IMR-90 (cell line): ENCODE results near the gene KRT39. TPM values are rescaled to one million over a fixed set of nuclear protein-coding genes. Genes with fewer than 3 reads are reported as not detected.

Experiments
- ATAC-seq: fragments of 200-7000 bp; cut with Tn5 transposase; 2 replicates; pipeline ENCODE4 v1.9.1; 2020; ENCODE audit warnings: low read depth, mild to moderate bottlenecking, moderate library complexity
- BruUV-seq: library from RNA; stranded (reverse); fragments of 400-500 nt; replicated peaks from 2 replicates; lab custom pipeline; 2021; lab: Mats Ljungman, UMichigan
- CTCF ChIA-PET: fragments of 300-600 bp; formaldehyde crosslinking; extraction: SDS; loops from one replicate; lab custom pipeline; 2021; ENCODE audit warnings: antibody characterized with exemption; lab: Yijun Ruan, JAX
- POLR2A ChIA-PET: fragments of 300-600 bp; sonication (Branson Sonifier 250); formaldehyde crosslinking; loops from one replicate; lab custom pipeline; 2022; ENCODE audit warnings: antibody characterized with exemption; ENCODE audit not compliant: unreplicated experiment; lab: Charles Lee
- DNase-seq: peaks from one replicate; pipeline ENCODE4 v3.0.0; 2013
- H2AFZ ChIP-seq: replicated peaks from 2 replicates; pipeline ENCODE3; 2013; ENCODE audit warnings: low read length, mild to moderate bottlenecking; ENCODE audit not compliant: poor library complexity
- H2AK5ac ChIP-seq: 2 replicates; pipeline ENCODE4 v1.6.1; 2013; ENCODE audit warnings: low read depth, low read length, inconsistent platforms
- H2AK9ac ChIP-seq: replicated peaks from 2 replicates; pipeline ENCODE3; 2013; ENCODE audit warnings: mild to moderate bottlenecking, low read depth, low read length, moderate library complexity; ENCODE audit not compliant: poor library complexity
- H2BK120ac ChIP-seq: 2 replicates; pipeline ENCODE4 v1.6.1; 2013; ENCODE audit warnings: low read depth, low read length, inconsistent platforms
- H2BK15ac ChIP-seq: 3 replicates; pipeline ENCODE4 v1.6.1; 2013; ENCODE audit warnings: low read depth, low read length, inconsistent platforms
- H2BK20ac ChIP-seq: 2 replicates; pipeline ENCODE4 v1.6.1; 2013; ENCODE audit warnings: low read depth, mild to moderate bottlenecking, inconsistent platforms, low read length, moderate library complexity
- H2BK5ac ChIP-seq: 2 replicates; pipeline ENCODE4 v1.6.1; 2013; ENCODE audit warnings: mild to moderate bottlenecking, low read depth, low read length, inconsistent platforms; ENCODE audit not compliant: poor library complexity, severe bottlenecking
- H3K14ac ChIP-seq: replicated peaks from 2 replicates; pipeline ENCODE4 v1.6.1; 2013; ENCODE audit warnings: low read depth, low read length, inconsistent platforms
- H3K18ac ChIP-seq: 2 replicates; pipeline ENCODE4 v1.6.1; 2013; ENCODE audit warnings: low read depth, low read length, control low read depth
- H3K23ac ChIP-seq: 2 replicates; pipeline ENCODE4 v1.6.1; 2013; ENCODE audit warnings: low read depth, low read length, inconsistent platforms
- H3K27ac ChIP-seq: 2 replicates; pipeline ENCODE4 v1.5.1; 2013; ENCODE audit warnings: mild to moderate bottlenecking, control low read depth, low read length; ENCODE audit not compliant: insufficient read depth
- H3K27me3 ChIP-seq: 2 replicates; pipeline ENCODE4 v1.6.1; 2013; ENCODE audit warnings: low read length; ENCODE audit not compliant: control insufficient read depth, insufficient read depth
- H3K36me3 ChIP-seq: 2 replicates; pipeline ENCODE4 v1.6.1; 2013; ENCODE audit warnings: low read length, mixed read lengths; ENCODE audit not compliant: control insufficient read depth, insufficient read depth
- H3K4ac ChIP-seq: 2 replicates; pipeline ENCODE4 v1.6.1; 2013; ENCODE audit warnings: low read depth, low read length, inconsistent platforms
- H3K4me1 ChIP-seq: 2 replicates; pipeline ENCODE4 v1.6.1; 2013; ENCODE audit warnings: low read length, mixed read lengths; ENCODE audit not compliant: control insufficient read depth, insufficient read depth
- H3K4me2 ChIP-seq: 2 replicates; pipeline ENCODE4 v1.6.1; 2013; ENCODE audit warnings: low read depth, mild to moderate bottlenecking, control low read depth, low read length, moderate library complexity
- H3K4me3 ChIP-seq: 2 replicates; pipeline ENCODE4 v1.5.1; 2013; ENCODE audit warnings: low read depth, mild to moderate bottlenecking, control low read depth, low read length, moderate library complexity; ENCODE audit not compliant: insufficient read depth
- H3K56ac ChIP-seq: 2 replicates; pipeline ENCODE4 v1.6.1; 2013; ENCODE audit warnings: low read length, inconsistent platforms; ENCODE audit not compliant: insufficient read depth; ENCODE audit errors: extremely low read depth
- H3K79me1 ChIP-seq, 2 experiments: 2 replicates each; pipeline ENCODE4 v1.6.1; 2013; ENCODE audit warnings: low read length in 2 of 2, inconsistent platforms in 1 of 2, low read depth in 1 of 2
- H3K9ac ChIP-seq: 2 replicates; pipeline ENCODE4 v1.6.1; 2013; ENCODE audit warnings: low read depth, low read length, control low read depth
- H3K9me1 ChIP-seq: 2 replicates; pipeline ENCODE4 v1.6.1; 2013; ENCODE audit warnings: low read length, inconsistent platforms; ENCODE audit not compliant: insufficient read depth
- H3K9me3 ChIP-seq: 2 replicates; pipeline ENCODE4 v1.6.1; 2013; ENCODE audit warnings: low read length; ENCODE audit not compliant: control insufficient read depth, insufficient read depth
- H4K20me1 ChIP-seq: 2 replicates; pipeline ENCODE4 v1.6.1; 2013; ENCODE audit warnings: low read length, inconsistent platforms; ENCODE audit not compliant: insufficient read depth
- H4K5ac ChIP-seq: 2 replicates; pipeline ENCODE4 v1.6.1; 2013; ENCODE audit warnings: mild to moderate bottlenecking, low read depth, low read length, control low read depth
- H4K8ac ChIP-seq, 2 experiments: 2 replicates each; pipeline ENCODE4 v1.6.1; 2013; ENCODE audit warnings: low read depth in 2 of 2, low read length in 2 of 2, control low read depth in 1 of 2, inconsistent platforms in 1 of 2
- H4K91ac ChIP-seq: 2 replicates; pipeline ENCODE4 v1.6.1; 2013; ENCODE audit warnings: low read depth, low read length, inconsistent platforms; ENCODE audit not compliant: insufficient read depth
- USF2 ChIP-seq: fragments of 150-350 bp; IDR thresholded peaks from 2 replicates; pipeline ENCODE4 v1.6.1; 2017; ENCODE audit warnings: mild to moderate bottlenecking, antibody characterized with exemption, low read length, low read depth
- WGBS, 2 experiments: methylation state at CpG; one replicate each; pipeline versions ENCODE4 v1.1.5 to v1.1.7; 2013; ENCODE audit warnings: missing lambda C conversion rate in 2 of 2; ENCODE audit not compliant: insufficient read length in 1 of 2; ENCODE audit errors: extremely low coverage in 2 of 2; 5-methylcytosine and 5-hydroxymethylcytosine counted together
- dilution Hi-C: fragments of 300-500 bp; cut with HindIII; formaldehyde crosslinking; loops from one replicate; pipeline ENCODE4 v1.14.3; 2018; ENCODE audit warnings: low sequenced_read_pairs; ENCODE audit not compliant: unreplicated experiment
- in situ Hi-C: fragments of 300-500 bp; cut with MboI; formaldehyde crosslinking; loops from 3 replicates; pipeline ENCODE4 v1.14.3; 2019; ENCODE audit warnings: low sequenced_read_pairs, inconsistent platforms, mixed read lengths
- intact Hi-C: fragments of 100-400 bp; cut with micrococcal nuclease; formaldehyde crosslinking; loops from 2 replicates; pipeline ENCODE4 v1.10.0; 2022
- polyA plus RNA-seq, 3 experiments: library from polyadenylated mRNA; depleted of rRNA; stranded (reverse); fragments of >200 nt; gene quantifications; 2 replicates each; pipeline ENCODE4 v1.2.3, GENCODE V29; 2012; ENCODE audit warnings: low replicate concordance in 1 of 3
- total RNA-seq: library from RNA; depleted of rRNA; stranded (reverse); fragments of >200 nt; gene quantifications from 2 replicates; pipeline ENCODE4 v1.2.3, GENCODE V29; 2012

Gene KRT39
- total and polyA plus RNA-seq, 2 of the 4 experiments (the other 2 are of a cell fraction), result 0.15 TPM; not detected in 1

GRCh38 chr17:40938981-40939380, 27.8 kb downstream of the KRT39 start:
- Histone ChIP-seq H3K9ac (no peak overlapping the region), H4K8ac (no peak overlapping the region), H2AK5ac (no peak overlapping the region), H4K91ac (no peak overlapping the region), H3K14ac (0 out of 2 replicates have a peak overlapping the region, but pooled peaks have one; percentile 37), H3K56ac (no peak overlapping the region), H2AK9ac (no peak overlapping the region), H2AFZ (no peak overlapping the region), H3K27me3 (no peaks in the 10 kb centered on the region), H3K36me3 (no peaks in the 10 kb centered on the region), H3K23ac (no peak overlapping the region), H2BK20ac (no peak overlapping the region), H3K4me2 (no peak overlapping the region), H3K4me1 (peaks cover 2% of the 10 kb centered on the region; the same call in 1 of the 2 replicates), H3K9me1 (no peaks in the 10 kb centered on the region), H3K4ac (no peak overlapping the region), H2BK15ac (no peak overlapping the region), H2BK5ac (no peak overlapping the region), H4K20me1 (no peaks in the 10 kb centered on the region), H4K5ac (no peak overlapping the region), H3K4me3 (no peak overlapping the region), H3K27ac (no peak overlapping the region), H3K79me1 (no peaks in the 10 kb centered on the region), H3K18ac (no peak overlapping the region), H3K9me3 (no peaks in the 10 kb centered on the region), H2BK120ac (no peak overlapping the region)
- no TSS peak for BruUV-seq
- ChIA-PET CTCF (no interaction called here), POLR2A (no interaction called here)
- in situ Hi-C loops, result no loop called here
- no CpG with 5 or more reads among the region's 3 CpGs for WGBS, 2 experiments
- no peak for TF ChIP-seq USF2
- no peak for ATAC-seq
- intact Hi-C loops, result no loop called here
- dilution Hi-C loops, result no loop called here
- peak; percentile 43 for DNase-seq
